NT2/D1 (cell line): ENCODE measurements around the gene LTBP2.

ENCODE experiments used
- DNase-seq: peaks from one replicate; pipeline ENCODE4 v3.0.0-alpha.2; 2011; ENCODE audit warnings: low read depth, low spot score
- H3K27me3 ChIP-seq: 2 replicates; pipeline ENCODE4 v1.6.0; 2011; ENCODE audit warnings: mild to moderate bottlenecking; ENCODE audit not compliant: insufficient read length, insufficient read depth
- H3K36me3 ChIP-seq: 2 replicates; pipeline ENCODE4 v1.6.1; 2011; ENCODE audit warnings: mild to moderate bottlenecking, low read length, mixed read lengths; ENCODE audit not compliant: insufficient read depth, insufficient read length
- H3K4me1 ChIP-seq: 2 replicates; pipeline ENCODE4 v1.5.1; 2011; ENCODE audit not compliant: insufficient read depth, insufficient read length
- H3K4me3 ChIP-seq: 2 replicates; pipeline ENCODE4 v1.5.1; 2011; ENCODE audit warnings: low read depth; ENCODE audit not compliant: insufficient read length
- H3K9ac ChIP-seq: 2 replicates; pipeline ENCODE4 v1.6.0; 2011; ENCODE audit warnings: low read depth; ENCODE audit not compliant: insufficient read length
- H3K9me3 ChIP-seq: 2 replicates; pipeline ENCODE4 v1.5.1; 2011; ENCODE audit warnings: mild to moderate bottlenecking, low read length; ENCODE audit not compliant: insufficient read depth
- SUZ12 ChIP-seq: IDR thresholded peaks from 2 replicates; pipeline ENCODE4 v1.6.1; 2011; ENCODE audit not compliant: insufficient read length, insufficient read depth; ENCODE audit errors: extremely low read depth
- YY1 ChIP-seq: IDR thresholded peaks from 2 replicates; pipeline ENCODE4 v1.6.1; 2011; ENCODE audit not compliant: insufficient read length, insufficient read depth
- ZNF274 ChIP-seq: IDR thresholded peaks from 2 replicates; pipeline ENCODE4 v1.6.1; 2011; ENCODE audit warnings: mild to moderate bottlenecking, low read depth, low read length

The LTBP2 gene

DNA sequence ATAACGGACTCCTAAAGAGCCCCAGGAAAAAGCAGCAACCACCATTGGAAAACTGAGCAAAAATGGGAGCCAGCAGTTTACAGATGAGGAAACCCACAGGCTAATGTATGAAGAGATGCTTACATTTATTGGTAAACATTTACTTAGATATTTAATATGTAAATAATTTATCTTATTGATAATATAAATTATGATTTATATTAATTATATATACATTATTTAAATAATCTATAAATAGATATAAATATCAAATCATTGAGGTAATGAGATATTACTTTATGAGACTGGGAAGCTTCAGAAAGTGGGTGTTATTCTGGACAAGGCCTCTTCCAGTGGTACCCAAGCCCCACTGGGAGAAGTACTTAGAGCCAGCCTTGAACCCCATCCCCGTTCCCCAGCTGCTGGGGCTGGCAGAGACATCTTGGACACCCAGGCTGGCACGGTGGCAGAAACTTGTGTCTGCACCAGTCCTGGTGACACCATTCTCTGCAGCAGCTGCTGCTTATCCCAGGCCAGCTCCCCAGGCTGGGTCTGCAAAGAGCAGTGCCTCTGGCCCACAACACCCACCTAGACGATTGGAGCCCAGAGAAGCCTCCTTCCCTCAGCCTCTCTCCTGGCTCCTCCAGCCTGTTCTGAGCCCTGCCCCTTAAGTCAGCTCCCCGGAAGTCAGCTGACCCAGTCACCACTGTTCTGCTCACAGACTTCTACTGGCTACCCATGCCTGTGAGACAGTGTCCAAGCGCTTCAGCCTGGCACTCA is 92.5 kb downstream of the LTBP2 start:
- Histone ChIP-seq H3K4me1 (peaks cover 5% of the 10 kb centered on the region), H3K36me3 (peaks cover 5% of the 10 kb centered on the region), H3K27me3 (no peaks in the 10 kb centered on the region), H3K9ac (no peak overlapping the region), H3K4me3 (no peak overlapping the region), H3K9me3 (no peaks in the 10 kb centered on the region)
- TF ChIP-seq SUZ12 = no peak
- TF ChIP-seq YY1 = no peak
- no peak for TF ChIP-seq ZNF274
- DNase-seq = no peak

DNA sequence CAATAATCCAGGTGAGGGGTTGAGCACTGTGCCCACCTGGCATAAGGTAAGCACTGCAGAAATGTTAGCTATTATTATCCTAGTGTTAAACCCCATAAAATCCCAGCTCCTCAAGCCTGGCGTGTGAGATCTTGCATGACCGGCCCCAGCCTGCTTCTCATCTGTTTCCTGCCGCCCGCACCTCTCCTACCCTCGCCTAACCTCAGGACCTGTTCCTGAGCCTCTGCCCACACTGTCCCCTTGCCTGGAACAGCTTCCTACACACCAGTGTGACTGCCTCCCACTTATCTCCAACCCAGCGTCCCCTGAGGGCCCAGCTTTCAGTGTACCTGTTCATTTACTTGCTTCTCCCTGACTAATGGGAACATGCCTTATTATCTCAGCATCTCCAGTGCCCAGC is 93.8 kb downstream of the LTBP2 start:
- Histone ChIP-seq H3K27me3 (no peaks in the 10 kb centered on the region), H3K36me3 (peaks cover 5% of the 10 kb centered on the region), H3K9me3 (no peaks in the 10 kb centered on the region), H3K9ac (no peak overlapping the region), H3K4me3 (no peak overlapping the region), H3K4me1 (peaks cover 5% of the 10 kb centered on the region)
- TF ChIP-seq ZNF274 = no peak
- no peak for TF ChIP-seq YY1
- TF ChIP-seq SUZ12 = no peak
- DNase-seq = no peak

DNA sequence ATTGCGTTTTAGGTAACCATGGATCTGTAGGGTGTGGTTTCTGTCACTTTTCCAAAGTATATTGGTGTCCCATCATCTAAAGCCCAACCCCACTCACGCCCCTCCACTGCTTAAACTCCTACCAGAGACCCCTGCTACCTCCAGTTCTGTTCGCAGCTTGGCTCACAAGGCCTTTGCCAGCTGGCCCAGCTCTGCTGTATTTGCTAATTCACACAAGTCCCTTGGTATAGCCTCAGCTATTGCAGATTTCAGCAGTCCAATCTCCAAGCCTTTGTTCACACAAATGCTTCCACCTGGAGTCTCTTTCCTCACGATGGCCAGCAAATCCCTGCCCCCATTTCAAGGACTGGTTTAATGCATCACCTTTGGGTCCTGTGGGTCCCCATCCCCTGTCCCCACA is 94.3 kb downstream of the LTBP2 start:
- no peaks in the 10 kb centered on the region for H3K9me3 ChIP-seq
- DNase-seq = no peak
- peaks cover 5% of the 10 kb centered on the region for H3K4me1 ChIP-seq
- no peak for TF ChIP-seq YY1
- TF ChIP-seq SUZ12 = no peak
- TF ChIP-seq ZNF274 = no peak
- H3K36me3 ChIP-seq = peaks cover 5% of the 10 kb centered on the region
- no peak overlapping the region for H3K4me3 ChIP-seq
- no peaks in the 10 kb centered on the region for H3K27me3 ChIP-seq
- H3K9ac ChIP-seq = no peak overlapping the region

DNA sequence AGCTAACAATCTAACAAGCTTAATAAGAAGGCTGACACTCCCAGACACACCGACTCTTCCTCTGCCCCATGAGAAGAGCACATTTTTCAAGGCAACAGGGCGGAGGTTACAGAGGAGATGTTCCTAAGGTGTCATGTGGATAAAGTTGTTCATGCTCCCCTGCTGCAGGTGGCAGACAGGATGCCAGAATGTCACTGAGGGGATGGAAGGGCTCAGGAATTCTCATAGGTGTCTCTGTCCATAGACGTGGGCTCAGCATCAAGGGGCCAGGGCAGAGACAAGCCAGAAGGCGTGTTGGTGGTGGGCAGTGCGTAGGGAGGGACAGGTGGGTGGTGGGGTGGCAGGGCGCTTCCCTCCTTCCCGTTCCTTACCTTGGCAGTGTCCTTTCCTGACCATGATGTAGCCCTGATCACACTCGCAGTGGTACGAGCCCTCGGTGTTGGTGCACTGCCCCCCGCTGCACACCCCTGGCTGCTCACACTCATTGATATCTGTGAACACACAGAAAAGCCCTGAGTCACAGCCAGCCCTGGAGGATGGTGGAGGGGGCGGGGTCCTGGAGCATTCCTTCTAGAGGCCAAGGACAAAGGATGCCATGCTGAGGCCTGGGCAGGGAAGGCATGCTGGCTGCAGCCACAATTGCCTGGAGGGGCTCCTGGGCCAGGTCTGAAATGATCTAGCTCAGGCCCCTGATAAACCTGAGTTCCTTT is 95.4 kb downstream of the LTBP2 start:
- Histone ChIP-seq H3K4me3 (no peak overlapping the region), H3K36me3 (peaks cover 7% of the 10 kb centered on the region), H3K4me1 (peaks cover 5% of the 10 kb centered on the region), H3K27me3 (no peaks in the 10 kb centered on the region), H3K9ac (no peak overlapping the region), H3K9me3 (no peaks in the 10 kb centered on the region)
- no peak for TF ChIP-seq SUZ12
- no peak for TF ChIP-seq ZNF274
- DNase-seq = peak; percentile 43

DNA sequence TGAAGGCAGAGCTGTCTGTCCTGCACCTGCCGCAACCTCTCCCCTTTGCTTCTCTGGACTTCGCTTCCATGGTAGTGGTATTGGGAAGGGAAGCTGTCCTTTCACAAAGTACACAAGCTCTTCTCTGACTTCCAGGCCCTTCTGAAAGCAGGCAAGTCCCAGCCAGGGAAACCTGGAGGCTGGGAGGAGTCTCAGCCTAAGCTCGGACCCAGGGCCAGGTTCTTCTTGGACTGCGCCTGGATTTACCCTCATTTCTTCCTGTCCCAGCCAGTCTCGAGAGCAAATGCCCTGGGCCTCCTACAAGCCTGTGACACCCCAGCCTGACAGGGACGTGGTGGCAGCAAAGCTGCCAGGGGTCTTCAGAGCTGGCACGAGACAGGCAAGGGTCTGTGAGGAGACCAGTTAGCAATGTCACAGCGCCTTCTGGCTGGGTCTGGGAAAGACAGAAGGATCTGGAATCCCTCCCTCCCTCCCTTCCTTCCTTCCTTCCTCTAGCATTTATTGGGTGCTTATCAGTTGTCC is 96.1 kb downstream of the LTBP2 start:
- Histone ChIP-seq H3K4me1 (peaks cover 5% of the 10 kb centered on the region), H3K27me3 (no peaks in the 10 kb centered on the region), H3K9me3 (no peaks in the 10 kb centered on the region), H3K4me3 (no peak overlapping the region), H3K9ac (no peak overlapping the region), H3K36me3 (peaks cover 3% of the 10 kb centered on the region)
- DNase-seq = no peak
- TF ChIP-seq ZNF274 (no peak), YY1 (no peak), SUZ12 (no peak)

DNA sequence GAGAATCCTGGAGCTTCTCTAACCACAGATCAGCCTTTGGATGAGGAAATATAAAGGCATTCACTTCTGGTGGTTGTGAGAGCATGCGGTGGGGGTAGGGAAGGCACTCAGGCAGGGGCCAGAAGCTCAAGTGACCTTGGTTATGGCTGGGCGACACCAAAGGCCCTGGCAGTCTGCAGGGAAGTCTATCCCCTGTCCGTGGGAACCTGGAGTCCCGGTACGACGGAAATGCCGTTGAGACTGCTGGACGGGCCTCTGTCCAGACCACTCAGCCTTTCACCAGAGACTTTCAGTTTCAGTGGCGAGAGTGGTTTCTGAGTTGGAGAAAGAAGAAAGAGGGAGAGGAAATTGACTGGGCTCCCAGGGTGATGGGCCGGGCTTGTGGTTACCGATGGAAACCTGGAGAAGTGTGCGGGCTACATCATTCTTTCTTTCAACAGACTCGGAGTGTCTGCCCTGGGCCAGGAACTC is 97.5 kb downstream of the LTBP2 start:
- Histone ChIP-seq H3K27me3 (no peaks in the 10 kb centered on the region), H3K4me1 (peaks cover 10% of the 10 kb centered on the region), H3K36me3 (peaks cover 3% of the 10 kb centered on the region), H3K4me3 (no peak overlapping the region), H3K9me3 (no peaks in the 10 kb centered on the region), H3K9ac (no peak overlapping the region)
- TF ChIP-seq YY1 (no peak), SUZ12 (no peak), ZNF274 (no peak)
- no peak for DNase-seq
